HEK293T (cell line): ENCODE data around the gene MAFF.

Experiments
- ARNT ChIP-seq: fragments of 450-650 bp; IDR thresholded peaks from 2 replicates; pipeline ENCODE4 v1.6.1; 2017; ENCODE audit warnings: mild to moderate bottlenecking
- FOXK2 ChIP-seq: fragments of 450-650 bp; IDR thresholded peaks from 2 replicates; pipeline ENCODE4 v1.6.1; 2016; ENCODE audit warnings: mild to moderate bottlenecking
- FOXM1 ChIP-seq: fragments of 450-650 bp; IDR thresholded peaks from 2 replicates; pipeline ENCODE4 v1.6.1; 2017; ENCODE audit warnings: mild to moderate bottlenecking, borderline replicate concordance
- HDGF ChIP-seq: fragments of 450-650 bp; IDR thresholded peaks from 2 replicates; pipeline ENCODE4 v1.6.1; 2017; ENCODE audit warnings: antibody characterized with exemption, borderline replicate concordance
- LEF1 ChIP-seq: fragments of 450-650 bp; IDR thresholded peaks from 2 replicates; pipeline ENCODE4 v1.6.1; 2017; ENCODE audit warnings: mild to moderate bottlenecking, borderline replicate concordance
- NFRKB ChIP-seq: fragments of 450-650 bp; IDR thresholded peaks from 2 replicates; pipeline ENCODE4 v1.6.1; 2016; ENCODE audit warnings: mild to moderate bottlenecking, moderate library complexity
- SP1 ChIP-seq: fragments of 450-650 bp; IDR thresholded peaks from 2 replicates; pipeline ENCODE4 v1.6.1; 2017
- SUZ12 ChIP-seq: fragments of 450-650 bp; IDR thresholded peaks from 2 replicates; pipeline ENCODE4 v1.6.1; 2016; ENCODE audit warnings: mild to moderate bottlenecking
- TARDBP ChIP-seq: fragments of 450-650 bp; IDR thresholded peaks from 2 replicates; pipeline ENCODE4 v1.6.1; 2016
- ZNF384 ChIP-seq: fragments of 450-650 bp; IDR thresholded peaks from 2 replicates; pipeline ENCODE4 v1.6.1; 2016
- TF ChIP-seq, protein P1 (sequence below): fragments of 450-650 bp; IDR thresholded peaks from 2 replicates; pipeline ENCODE4 v1.6.1; 2016

DNA sequence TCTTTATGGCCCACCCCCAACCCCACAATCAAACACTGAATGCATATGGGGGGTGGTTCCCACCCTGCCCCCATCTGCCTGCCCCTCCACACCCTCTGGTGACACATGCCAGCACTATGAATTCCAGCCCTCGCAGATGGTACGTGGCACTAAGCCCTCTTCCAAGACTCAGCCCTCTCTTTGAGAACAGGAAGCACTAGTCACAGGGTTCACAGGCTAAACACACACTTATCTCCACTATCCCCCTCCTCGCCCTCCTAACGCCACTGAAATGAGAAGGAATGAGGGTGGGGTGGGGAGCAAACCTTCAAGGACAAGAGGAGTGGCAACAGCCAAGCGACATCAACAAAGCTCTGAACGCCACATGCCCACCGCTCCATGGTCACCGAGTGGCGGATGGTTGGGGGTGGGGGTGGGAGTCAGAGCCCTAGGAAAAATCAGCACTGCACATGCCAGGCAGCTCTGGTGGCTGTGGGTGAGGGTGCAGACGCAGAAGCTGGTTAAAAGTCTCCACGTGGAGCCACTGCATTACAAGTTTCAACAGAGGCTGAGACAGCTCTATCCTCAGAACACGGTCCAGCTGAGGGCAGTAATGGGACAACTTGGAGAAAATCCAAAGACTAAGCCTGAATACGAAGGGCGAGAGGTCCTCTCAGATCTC is 37.4 kb downstream of the MAFF start:
- TF ChIP-seq ARNT (no peak), HDGF (no peak), FOXM1 (no peak), FOXK2 (no peak), SUZ12 (no peak), ZNF384 (no peak), SP1 (no peak), LEF1 (no peak), TARDBP (no peak), NFRKB (no peak)
- TF ChIP-seq, protein P1, sequence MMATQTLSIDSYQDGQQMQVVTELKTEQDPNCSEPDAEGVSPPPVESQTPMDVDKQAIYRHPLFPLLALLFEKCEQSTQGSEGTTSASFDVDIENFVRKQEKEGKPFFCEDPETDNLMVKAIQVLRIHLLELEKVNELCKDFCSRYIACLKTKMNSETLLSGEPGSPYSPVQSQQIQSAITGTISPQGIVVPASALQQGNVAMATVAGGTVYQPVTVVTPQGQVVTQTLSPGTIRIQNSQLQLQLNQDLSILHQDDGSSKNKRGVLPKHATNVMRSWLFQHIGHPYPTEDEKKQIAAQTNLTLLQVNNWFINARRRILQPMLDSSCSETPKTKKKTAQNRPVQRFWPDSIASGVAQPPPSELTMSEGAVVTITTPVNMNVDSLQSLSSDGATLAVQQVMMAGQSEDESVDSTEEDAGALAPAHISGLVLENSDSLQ = no peak
